HUDEP-2 (cell line): Measurements from ENCODE around the gene ELL.

Experiments used
- DNase-seq, 76 experiments: peaks; one replicate each; lab custom pipeline; 2025; ENCODE audit not compliant: unreplicated experiment in 76 of 76; lab: John Stamatoyannopoulos, UW

ELL gene

DNA sequence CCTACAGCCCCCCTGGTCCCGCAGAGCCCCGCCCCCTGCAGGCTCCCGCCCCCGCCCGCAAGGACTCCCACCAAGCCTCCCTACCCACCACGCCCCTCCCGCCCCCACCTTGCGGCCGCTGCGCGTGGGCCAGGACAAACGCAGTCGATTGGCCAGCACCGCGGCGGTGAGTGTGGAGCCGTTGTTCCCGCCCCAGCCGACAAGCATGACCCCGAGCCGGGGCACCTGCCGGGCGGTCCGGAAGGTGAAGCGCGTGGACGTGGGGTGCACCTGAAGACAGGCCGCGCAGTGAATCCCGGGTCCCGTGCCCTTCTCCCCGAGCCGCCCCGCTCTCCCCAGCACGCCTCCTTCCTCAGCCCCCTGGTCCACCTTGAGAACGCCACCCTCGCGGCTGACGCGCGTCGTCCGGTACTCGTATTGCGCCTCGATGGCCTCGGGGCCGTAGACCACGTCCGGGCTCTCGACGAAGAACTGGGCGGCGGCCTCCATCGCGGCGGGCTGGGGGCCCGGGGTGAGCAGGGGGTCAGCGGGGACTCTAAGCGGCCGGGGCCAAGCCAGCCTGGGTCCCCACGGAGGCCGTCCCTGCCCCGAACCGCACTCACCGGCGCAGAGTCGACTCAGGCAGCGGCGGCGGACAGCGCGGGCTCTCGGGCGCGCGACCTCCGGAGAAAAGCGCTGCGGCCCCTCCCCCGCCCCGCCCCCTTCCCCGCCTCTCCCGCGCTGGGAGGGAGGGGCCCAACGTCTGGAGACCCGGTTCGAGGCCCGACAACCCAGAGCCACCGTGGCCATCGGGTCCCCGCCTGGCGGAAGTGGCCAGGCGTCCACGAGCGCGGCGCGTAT is 84.2 kb downstream of the ELL start, which contains the start of gene ISYNA1:
Gene ISYNA1, minus strand, starts transcription at position 643 of the 840 bp plus-strand sequence. Its CDS starts 154 bp downstream, at position 489.
- DNase-seq, result peak in 62 of 76 experiments; percentile 24 to 96 (median 79)

DNA sequence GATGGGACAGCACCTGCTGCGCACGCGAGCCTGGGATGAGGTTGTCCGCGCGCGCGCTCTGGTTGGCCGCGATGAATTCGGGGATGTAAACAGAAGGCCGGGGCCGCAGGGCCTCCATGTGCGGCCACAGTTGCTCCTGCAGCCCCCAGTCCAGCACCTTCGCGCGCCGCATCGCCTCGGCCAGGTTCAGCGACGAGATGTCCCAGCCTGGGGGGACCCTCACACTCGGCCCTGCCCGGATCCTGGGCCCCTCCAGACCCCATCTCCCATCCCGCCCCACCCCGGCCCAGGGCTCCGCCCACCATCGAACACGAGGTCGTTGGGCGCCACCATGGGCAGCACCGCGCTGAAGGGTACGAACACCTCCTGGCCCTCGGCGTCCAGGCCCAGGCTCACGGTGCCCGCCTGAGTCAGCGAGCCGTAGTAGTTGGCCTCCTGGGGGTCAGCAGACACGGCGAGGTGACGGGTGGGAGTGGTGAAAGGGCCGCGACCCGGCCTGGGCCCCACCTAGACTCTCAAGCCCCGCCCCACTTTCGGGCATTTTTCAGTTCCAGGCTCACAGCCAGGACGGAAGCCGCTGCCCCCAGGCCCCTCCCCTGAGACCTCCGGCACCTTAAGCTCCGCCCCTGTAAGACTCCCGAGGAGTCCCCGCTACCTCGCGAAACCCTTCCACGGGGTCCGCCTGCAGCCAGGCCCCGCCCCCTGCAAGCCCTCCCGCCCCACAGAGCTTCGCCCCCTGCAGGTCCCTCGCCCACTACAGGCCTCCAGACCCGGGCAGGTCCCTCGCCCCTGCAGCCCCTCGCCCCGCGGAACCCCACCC is 85.0 kb downstream of the ELL start:
- peak in 74 of 76 experiments; percentile 44 to 98 (median 88) for DNase-seq

DNA sequence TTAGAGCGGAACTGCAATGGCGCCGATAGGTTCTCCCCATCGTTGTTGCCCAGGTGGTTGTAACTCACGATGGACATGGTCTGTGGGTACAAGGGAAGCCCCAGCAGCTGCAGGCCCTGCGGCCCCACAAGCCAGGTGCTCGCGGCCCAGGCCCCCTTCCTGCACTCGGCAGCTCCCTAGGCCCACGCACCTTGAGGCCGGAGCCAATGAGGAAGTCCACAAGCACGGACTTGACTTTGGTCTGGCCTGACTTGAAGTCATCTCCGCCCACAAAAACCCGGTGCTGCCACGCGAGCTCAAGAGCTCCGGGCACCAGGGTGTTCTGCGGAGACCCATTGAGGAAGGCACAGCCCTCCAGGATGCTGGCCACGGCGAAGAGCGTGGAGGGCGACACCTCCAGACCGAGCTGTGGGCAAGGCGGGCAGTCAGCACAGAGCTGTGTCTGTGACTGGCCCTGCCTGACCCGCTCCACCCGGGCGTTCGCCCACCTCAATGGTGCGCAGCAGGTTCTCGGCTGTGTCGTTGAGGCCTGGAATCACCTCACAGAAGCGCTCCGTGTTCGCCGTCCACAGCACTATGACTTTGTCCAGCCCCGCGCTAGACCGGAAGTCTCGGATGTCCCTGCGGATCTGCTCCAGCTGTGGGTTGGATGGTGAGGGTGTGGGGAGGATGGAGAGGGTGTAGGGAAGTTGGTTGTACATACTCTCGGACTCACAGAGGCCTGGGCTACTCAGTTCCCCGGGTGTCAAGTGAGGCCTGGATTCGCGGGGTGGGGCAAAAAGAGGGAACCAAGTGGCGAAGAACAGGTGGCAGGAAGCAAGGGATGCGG is 85.8 kb downstream of the ELL start:
- DNase-seq, result no peak

DNA sequence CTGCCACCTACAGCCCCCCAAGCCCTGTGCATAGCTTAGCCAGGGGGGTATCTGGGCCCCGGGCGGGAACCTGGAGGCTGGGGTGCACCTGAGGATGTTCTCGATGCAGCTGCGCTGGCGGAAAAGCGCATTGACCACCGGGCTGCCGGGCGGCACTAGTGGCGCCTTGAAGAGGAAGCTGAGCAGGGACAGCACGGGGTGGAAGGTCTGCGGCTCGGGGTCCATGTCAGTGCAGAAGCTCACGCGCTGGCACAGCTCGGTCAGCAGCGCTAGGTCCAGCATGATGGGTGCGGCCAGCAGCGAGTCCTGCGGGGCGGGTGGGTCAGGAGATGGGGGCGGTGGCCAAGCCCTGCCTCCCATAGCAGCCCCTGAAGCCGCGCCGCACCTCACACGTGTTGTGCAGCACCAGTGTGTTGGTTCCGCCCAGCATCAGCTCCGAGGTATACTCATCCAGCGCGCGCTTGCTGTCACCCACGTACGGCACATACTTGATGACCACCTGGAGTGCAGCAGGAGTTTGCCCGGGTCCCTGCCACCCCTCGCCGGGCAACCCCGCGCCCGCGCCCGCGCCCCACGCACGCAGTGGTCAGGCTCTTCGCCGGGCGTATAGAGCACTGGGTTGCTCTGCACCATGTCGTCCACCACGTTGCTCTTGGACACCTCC is 86.6 kb downstream of the ELL start:
- DNase-seq, result no peak

GRCh38 chr19:18434411-18435175 is 87.3 kb downstream of the ELL start:
- peak in 19 of 76 experiments; percentile 16 to 43 (median 28) for DNase-seq

GRCh38 chr19:18433735-18434398 is 88.0 kb downstream of the ELL start:
- DNase-seq, result no peak

GRCh38 chr19:18433015-18433691 is 88.7 kb downstream of the ELL start:
- DNase-seq, result no peak

GRCh38 chr19:18432275-18433014 is 89.4 kb downstream of the ELL start:
- no peak for DNase-seq

DNA sequence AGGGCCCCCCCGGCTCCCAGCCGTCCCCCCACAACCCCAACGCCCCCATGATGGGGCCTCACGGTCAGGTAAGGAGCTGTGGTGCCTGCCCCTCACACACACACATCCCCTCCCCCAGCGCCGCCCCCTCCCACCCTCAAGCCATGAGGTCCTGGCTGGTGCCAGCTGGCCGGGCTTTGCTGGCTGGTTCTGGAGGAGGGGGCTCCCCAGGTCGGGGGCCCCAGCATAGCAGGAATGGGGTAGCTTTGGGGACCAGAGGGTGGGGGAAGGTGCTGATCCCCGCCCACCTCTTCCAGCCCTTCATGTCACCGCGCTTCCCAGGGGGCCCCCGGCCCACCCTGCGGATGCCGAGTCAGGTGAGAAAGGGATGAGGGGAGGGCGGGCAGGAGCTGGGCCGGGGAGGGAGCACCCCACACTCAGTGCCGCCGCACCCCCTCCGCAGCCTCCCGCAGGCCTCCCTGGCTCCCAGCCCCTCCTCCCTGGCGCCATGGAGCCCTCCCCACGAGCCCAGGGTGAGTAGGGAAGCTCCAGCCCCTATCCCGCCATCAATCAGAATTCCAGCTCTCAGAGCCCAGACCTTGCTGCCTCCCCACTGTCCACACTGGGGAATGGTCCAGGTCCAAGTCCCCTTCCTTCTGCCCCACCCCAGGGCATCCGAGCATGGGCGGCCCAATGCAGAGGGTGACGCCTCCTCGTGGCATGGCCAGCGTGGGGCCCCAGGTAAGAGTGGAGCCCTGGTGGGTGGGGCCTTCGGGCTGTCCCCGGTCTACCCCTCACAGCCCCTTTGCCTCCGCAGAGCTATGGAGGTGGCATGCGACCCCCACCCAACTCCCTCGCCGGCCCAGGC is 90.3 kb downstream of the ELL start:
- DNase-seq, result no peak

DNA sequence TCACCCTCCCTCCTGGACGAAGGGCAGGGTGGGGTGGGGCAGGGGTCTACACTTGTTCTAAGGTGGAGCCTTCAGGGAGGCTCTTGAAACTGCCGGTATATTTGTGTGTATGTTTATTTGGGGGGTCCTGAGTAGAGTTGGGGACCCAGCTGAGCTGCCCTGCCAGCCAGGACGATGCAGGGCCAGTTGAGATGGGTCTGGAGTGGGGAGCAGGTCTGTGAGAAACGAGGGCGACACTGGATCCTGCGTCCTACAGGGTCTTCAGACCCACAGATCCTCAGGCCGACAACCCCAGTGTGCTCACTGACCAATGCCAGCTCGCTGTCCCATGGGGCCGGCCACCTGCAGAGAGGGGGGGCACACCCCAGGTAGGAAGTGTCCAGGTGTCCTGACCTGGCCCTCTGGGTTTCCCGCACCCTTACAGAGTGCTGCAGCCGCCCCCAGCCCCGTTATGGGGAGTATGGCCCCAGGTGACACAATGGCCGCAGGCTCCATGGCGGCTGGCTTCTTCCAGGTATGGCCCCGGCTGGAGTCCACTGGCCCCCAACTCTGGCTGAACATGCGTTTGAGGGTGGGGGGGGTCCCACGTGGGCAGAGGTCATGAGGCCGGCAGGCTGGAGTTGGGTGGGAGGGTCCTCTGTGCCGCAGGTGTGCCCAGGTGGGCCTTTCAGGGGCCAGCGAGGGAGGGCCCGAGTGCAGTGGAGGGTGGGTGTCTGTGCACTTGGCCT is 91.3 kb downstream of the ELL start:
- no peak for DNase-seq

- no peak for DNase-seq
Measured at GRCh38 chr19:18429717-18430416, 92.0 kb downstream of the ELL start.

DNA sequence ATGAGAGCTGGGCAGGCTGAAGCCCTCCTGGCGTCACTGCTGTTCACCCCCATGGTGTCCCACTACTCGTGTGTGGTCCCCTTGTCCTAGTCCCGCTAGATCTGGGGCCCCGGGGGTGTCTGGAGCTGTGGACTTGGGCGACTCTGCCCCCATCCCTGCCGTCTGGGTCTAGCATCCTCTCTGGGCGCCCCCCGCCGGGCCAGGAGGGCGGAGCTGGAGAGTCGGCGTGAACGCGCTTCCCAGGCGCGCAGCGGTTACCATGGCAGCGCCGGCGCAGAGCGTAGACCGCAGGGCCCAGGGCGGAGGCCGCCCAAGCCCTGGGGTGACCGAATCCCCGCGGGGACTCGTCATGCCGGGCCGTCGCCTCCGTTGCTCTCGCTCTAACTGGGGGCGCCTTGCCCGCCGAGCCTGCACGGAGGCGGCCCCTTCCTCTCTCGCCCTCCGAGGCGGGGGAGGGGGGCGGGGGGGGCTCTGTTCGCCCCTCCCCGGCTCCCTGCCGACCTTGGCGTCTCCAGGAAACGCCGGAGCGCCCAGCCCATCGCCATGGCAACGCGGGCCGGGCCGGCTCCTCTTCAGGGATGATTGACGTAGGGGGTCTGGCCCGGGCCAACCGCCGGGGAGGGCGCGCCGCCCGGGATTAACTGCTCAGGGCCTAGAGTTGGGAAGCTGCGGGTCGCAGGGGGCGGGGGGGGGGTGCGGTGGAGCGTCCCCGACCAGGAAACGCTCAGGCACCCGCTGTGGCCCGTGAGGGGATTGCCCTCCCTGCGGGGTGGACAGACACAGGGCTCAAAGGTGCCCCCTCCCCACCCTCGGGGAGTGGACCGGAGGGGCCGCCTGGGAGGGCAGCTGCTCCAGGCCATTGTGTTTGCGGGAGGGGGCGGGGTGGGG is 92.8 kb downstream of the ELL start:
- peak in 70 of 76 experiments; percentile 46 to 92 (median 81) for DNase-seq

- no peak for DNase-seq
Measured at GRCh38 chr19:18428173-18428786, 93.6 kb downstream of the ELL start.

GRCh38 chr19:18427743-18428113 is 94.1 kb downstream of the ELL start:
- no peak for DNase-seq
